ENCODE results near the gene NWD2. TPM values are rescaled to one million over a fixed set of nuclear protein-coding genes. Genes with fewer than 3 reads are reported as not detected.

The NWD2 gene
- total RNA-seq, 2 experiments from 2014 or later: not detected

DNA sequence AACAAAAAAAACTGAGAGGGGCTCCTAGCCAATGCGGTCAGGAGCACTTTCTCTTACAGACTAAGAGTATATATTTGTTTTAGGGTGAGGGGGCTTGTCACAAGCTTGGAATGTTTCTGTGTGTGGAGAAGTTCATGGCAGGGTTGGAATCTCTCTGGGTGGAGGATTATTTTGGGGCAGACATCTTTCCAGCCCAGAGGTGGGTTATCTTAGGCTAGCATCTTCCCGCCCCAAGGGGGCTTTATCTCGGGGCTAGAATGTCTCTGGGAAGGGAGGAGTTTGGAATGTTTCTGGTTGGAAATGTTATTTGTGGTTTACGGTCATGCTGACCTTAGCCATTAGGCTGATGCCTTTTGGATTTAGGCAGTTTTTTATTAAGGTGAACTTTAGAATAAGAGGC is 236.0 kb downstream of the NWD2 start:
- DNase-seq: no peak
- ChIA-PET CTCF (no interaction called here), POLR2A (no interaction called here)
- H3K36me3 ChIP-seq (ENCODE audit: insufficient read depth, low read length): no peaks in the 10 kb centered on the region
- Mint-ChIP-seq H3K27me3 (peaks cover 55% of the 10 kb centered on the region), H3K9me3 (no peaks in the 10 kb centered on the region), H3K36me3 (ENCODE audit: low read depth) (no peaks in the 10 kb centered on the region), H3K27ac (no peak overlapping the region), H3K4me3 (no peak overlapping the region), H3K4me1 (ENCODE audit: low read depth) (no peaks in the 10 kb centered on the region)
- no peak overlapping the region for H3K27ac ChIP-seq (ENCODE audit: low read depth in 1 of 2, low read length in 2 of 2)
- peaks cover 0 to 1% of the 10 kb centered on the region in 2 experiments for H3K27me3 ChIP-seq (ENCODE audit: control insufficient read depth in 1 of 2, insufficient read depth in 2 of 2, low read length in 2 of 2)
- H3K4me1 ChIP-seq (ENCODE audit: insufficient read depth, low read length): no peaks in the 10 kb centered on the region
- intact Hi-C loops (cut with DNase I, micrococcal nuclease): no loop called here
- TF ChIP-seq, protein P1, sequence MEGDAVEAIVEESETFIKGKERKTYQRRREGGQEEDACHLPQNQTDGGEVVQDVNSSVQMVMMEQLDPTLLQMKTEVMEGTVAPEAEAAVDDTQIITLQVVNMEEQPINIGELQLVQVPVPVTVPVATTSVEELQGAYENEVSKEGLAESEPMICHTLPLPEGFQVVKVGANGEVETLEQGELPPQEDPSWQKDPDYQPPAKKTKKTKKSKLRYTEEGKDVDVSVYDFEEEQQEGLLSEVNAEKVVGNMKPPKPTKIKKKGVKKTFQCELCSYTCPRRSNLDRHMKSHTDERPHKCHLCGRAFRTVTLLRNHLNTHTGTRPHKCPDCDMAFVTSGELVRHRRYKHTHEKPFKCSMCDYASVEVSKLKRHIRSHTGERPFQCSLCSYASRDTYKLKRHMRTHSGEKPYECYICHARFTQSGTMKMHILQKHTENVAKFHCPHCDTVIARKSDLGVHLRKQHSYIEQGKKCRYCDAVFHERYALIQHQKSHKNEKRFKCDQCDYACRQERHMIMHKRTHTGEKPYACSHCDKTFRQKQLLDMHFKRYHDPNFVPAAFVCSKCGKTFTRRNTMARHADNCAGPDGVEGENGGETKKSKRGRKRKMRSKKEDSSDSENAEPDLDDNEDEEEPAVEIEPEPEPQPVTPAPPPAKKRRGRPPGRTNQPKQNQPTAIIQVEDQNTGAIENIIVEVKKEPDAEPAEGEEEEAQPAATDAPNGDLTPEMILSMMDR (IDR thresholded peaks at IDR 0.05): no peak
- no peak for ATAC-seq (ENCODE audit: poor library complexity)
- H3K9me3 ChIP-seq (ENCODE audit: control insufficient read depth in 1 of 2, insufficient read depth in 1 of 2, low read length in 2 of 2): peaks cover 0 to 5% of the 10 kb centered on the region in 2 experiments
- H3K4me3 ChIP-seq (ENCODE audit: low read length): no peak overlapping the region

DNA sequence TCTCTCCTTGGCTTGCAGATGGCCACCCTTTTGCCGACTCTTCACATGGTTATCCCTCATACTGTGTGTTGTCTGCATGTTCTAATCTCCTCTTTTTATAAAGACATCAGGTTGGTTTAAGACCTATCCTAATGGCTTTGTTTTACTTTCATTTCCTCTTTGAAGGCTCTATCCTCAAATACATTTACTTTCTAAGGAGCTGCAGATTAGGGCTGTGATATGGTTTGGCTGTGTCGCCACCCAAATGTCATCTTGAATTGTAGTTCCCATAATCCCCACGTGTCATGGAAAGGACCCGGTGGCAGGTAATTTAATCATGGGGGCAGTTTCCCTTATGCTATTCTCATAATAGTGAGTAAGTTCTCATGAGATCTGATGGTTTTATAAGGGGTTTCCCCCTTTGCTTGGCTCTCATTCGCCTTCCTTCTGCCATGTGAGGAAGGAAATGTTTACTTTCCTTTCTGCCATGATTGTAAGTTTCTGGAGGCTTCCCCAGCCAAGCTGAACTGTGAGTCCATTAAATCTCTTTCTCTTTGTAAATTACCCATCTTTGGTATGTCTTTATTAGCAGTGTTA is 237.1 kb downstream of the NWD2 start:
- POLR2A ChIA-PET: no interaction called here
- no peaks in the 10 kb centered on the region for H3K4me1 Mint-ChIP-seq (ENCODE audit: low read depth)
- DNase-seq (no peak), ATAC-seq (ENCODE audit: poor library complexity) (no peak)
- H3K27ac Mint-ChIP-seq: no peak overlapping the region
- H3K4me3 Mint-ChIP-seq: no peak overlapping the region
- Histone ChIP-seq H3K27me3 (ENCODE audit: control insufficient read depth in 1 of 2, insufficient read depth in 2 of 2, low read length in 2 of 2) (no peaks in the 10 kb centered on the region), H3K27ac (ENCODE audit: low read depth in 1 of 2, low read length in 2 of 2) (no peak overlapping the region), H3K4me3 (ENCODE audit: low read length) (no peak overlapping the region), H3K9me3 (ENCODE audit: control insufficient read depth in 1 of 2, insufficient read depth in 1 of 2, low read length in 2 of 2) (peaks cover 0 to 5% of the 10 kb centered on the region in 2 experiments), H3K4me1 (ENCODE audit: insufficient read depth, low read length) (no peaks in the 10 kb centered on the region), H3K36me3 (ENCODE audit: insufficient read depth, low read length) (no peaks in the 10 kb centered on the region)
- intact Hi-C loops (cut with DNase I, micrococcal nuclease): no loop called here
- CTCF ChIA-PET: no interaction called here
- TF ChIP-seq, protein P1 (IDR thresholded peaks at IDR 0.05): no peak
- peaks cover 50% of the 10 kb centered on the region for H3K27me3 Mint-ChIP-seq
- no peaks in the 10 kb centered on the region for H3K9me3 Mint-ChIP-seq
- no peaks in the 10 kb centered on the region for H3K36me3 Mint-ChIP-seq (ENCODE audit: low read depth)

DNA sequence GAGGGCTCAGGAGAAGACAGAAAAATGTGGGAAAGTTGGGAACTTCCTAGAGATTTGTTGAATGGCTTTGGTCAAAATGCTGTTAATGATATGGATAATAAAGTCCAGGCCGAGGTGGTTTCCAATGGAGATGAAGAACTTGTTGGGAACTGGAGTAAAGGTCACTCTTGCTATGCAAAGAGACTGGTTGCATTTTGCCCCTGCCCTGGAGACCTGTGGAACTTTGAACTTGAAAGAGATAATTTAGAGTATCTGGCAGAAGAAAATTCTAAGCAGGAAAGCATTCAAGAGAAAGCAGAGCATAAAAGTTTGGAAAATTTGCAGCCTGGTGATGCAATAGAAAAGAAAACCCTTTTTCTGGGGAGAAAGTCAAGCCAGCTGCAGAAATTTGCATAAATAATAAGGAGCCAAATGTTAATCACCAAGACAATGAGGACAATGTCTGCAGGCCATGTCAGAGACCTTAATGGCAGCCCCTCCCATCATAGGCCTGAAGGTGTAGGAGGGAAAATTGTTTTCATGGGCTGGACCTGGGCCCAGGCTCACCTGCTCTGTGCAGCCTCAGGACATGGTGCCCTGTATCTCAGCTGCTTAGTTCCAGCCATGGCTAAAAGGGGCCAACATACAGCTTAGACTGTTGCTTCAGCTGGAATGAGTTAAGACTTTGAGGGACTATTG is 237.8 kb downstream of the NWD2 start:
- Mint-ChIP-seq H3K27me3 (peaks cover 43% of the 10 kb centered on the region), H3K4me3 (no peak overlapping the region), H3K4me1 (ENCODE audit: low read depth) (no peaks in the 10 kb centered on the region), H3K36me3 (ENCODE audit: low read depth) (no peaks in the 10 kb centered on the region), H3K27ac (no peak overlapping the region), H3K9me3 (no peaks in the 10 kb centered on the region)
- TF ChIP-seq, protein P1 (IDR thresholded peaks at IDR 0.05): no peak
- CTCF ChIA-PET: no interaction called here
- peaks cover 0 to 5% of the 10 kb centered on the region in 2 experiments for H3K9me3 ChIP-seq (ENCODE audit: control insufficient read depth in 1 of 2, insufficient read depth in 1 of 2, low read length in 2 of 2)
- ATAC-seq (ENCODE audit: poor library complexity): no peak
- no peaks in the 10 kb centered on the region for H3K4me1 ChIP-seq (ENCODE audit: insufficient read depth, low read length)
- H3K27ac ChIP-seq (ENCODE audit: low read depth in 1 of 2, low read length in 2 of 2): no peak overlapping the region
- no peak for DNase-seq
- intact Hi-C loops (cut with DNase I, micrococcal nuclease): no loop called here
- H3K4me3 ChIP-seq (ENCODE audit: low read length): no peak overlapping the region
- POLR2A ChIA-PET: no interaction called here
- H3K36me3 ChIP-seq (ENCODE audit: insufficient read depth, low read length): no peaks in the 10 kb centered on the region
- no peaks in the 10 kb centered on the region for H3K27me3 ChIP-seq (ENCODE audit: control insufficient read depth in 1 of 2, insufficient read depth in 2 of 2, low read length in 2 of 2)

Data from CD4-positive, alpha-beta T cell (primary cell).